GM21526 (cell line): Measurements from ENCODE around the gene CABCOCO1.
A peak's percentile ranks its signal among the peaks of the same experiment; 100 is the strongest.

Experiments
- ATAC-seq: cut with Tn5 transposase; IDR thresholded peaks from one replicate; pipeline ENCODE4 v1.9.1; 2021; ENCODE audit warnings: moderate library complexity; ENCODE audit not compliant: unreplicated experiment, low FRiP score

CABCOCO1 gene

GRCh38 chr10:61752111-61753011, 89.6 kb downstream of the CABCOCO1 start:
- peak; percentile 57 for ATAC-seq

DNA sequence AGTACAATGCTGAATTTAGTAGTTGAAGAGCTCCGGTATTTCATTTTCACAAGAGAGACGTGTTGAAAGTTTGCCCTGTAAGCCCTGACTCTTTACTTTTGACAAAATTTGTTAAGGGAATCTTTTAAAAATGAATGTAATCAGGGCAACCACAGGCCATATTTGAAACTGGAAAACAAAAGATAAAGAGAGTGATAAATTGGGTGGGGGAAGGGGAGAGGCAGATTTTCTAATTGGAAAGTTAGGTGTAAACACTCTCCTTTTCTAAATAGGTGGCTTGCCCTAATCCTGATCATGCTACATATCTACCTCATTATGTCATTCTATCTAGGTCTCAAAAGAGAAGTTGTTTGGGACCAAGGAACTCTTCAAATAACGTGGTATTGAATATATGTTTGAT, 90.7 kb downstream of the CABCOCO1 start:
- no peak for ATAC-seq

- no peak for ATAC-seq
These were observed 92.1 kb downstream of the CABCOCO1 start for GRCh38 chr10:61754587-61755550.

GRCh38 chr10:61757001-61757400, 94.3 kb downstream of the CABCOCO1 start:
- no peak for ATAC-seq

- ATAC-seq: no peak
These were observed 95.0 kb downstream of the CABCOCO1 start for GRCh38 chr10:61757525-61758397.

DNA sequence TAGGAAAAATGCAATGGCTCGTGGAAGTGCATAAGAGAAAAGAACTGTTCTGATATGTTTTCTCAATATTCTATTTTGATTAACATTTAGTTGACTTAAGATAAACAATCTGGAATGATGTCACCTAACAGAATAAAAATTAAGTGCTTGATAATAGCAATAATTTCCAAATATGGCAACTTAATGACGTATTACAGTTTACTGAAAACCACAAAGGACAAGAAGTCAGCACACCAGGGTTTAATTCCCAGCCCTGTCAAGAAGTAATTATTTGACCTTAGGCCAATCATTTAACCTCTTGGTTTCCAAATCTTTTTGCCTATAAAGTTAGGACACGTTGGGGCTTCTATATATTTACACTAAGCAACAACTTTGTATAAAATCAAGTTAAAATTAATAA, 95.7 kb downstream of the CABCOCO1 start:
- ATAC-seq: no peak

DNA sequence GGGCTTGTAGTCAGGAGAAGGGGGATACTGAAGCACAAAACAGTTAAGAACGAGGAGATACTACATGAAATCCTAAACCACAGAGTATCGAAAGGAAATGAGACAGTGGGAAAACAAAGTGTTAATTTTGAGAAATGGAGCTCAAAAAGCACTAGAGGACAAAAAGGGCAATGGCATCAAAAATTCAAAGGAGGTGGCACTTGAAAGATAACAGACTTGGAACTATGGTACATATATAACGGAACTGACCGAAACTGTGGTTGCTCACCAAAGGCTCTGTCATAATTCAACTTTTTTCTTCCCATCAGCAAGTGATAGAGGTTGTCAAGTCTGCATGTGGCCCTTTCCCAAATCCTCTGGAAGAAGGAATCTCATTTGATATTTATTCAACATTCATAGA, 97.0 kb downstream of the CABCOCO1 start:
- no peak for ATAC-seq

DNA sequence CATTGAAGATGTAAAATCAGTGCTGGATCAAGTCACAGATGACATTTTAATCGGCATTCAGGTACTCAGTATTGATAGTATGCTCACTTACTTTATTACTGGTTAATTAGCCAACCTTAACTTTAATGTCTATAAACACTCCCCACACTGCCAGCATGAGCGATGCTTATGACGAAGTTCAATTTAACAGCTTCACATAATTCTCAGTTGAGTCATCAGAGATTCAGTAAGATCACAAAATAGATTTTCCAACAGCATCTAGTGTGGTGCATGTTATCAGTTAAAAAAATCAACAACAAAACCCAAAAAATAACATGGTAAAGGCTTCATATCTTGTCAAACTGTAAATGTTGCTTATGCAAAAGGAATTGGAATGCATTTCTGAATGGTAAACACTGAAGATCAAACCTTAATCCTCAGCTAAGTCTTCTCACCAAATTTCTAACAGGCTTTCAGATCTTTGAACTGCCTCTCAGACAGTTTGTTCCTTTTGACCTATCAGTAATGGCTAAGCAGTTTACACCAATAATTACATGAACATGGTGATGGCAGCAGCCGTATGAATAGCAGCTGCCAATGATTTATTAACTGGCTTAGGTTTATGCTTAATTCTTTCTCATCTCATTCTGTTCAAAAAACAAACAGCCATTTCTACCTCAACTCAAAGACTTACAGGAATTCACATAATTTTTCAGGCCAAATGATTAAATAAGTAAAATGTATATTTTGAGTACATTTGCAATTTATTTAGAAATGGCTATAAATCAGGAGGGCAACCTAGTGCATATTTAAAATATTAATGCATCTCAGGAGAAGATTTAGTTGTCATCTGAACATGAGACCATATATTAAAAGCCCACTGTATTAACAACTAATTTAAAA, 98.5 kb downstream of the CABCOCO1 start:
- ATAC-seq: no peak

DNA sequence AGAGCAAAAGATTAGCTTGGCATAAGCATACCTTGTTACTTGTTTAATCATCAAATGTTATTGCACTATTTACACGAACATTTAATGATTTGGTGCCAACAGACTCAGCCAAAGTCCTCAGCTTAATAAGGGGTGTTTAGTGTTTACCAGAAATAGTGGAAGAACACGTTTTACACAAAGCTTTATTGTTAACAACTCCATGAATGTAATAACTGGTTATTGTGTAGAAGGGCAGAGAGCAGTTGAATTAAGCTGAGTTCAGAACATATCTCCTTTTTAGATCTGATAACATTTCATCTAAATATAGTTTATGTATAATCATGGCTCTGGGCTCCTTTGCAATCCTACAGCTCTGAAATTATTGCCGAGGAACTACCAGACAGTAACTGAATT, 99.1 kb downstream of the CABCOCO1 start:
- ATAC-seq: no peak

- ATAC-seq: no peak
These were observed 101.0 kb downstream of the CABCOCO1 start for GRCh38 chr10:61763778-61764177.

GRCh38 chr10:61764486-61764885, 101.8 kb downstream of the CABCOCO1 start:
- no peak for ATAC-seq

GRCh38 chr10:61765176-61766087, 102.7 kb downstream of the CABCOCO1 start:
- no peak for ATAC-seq

DNA sequence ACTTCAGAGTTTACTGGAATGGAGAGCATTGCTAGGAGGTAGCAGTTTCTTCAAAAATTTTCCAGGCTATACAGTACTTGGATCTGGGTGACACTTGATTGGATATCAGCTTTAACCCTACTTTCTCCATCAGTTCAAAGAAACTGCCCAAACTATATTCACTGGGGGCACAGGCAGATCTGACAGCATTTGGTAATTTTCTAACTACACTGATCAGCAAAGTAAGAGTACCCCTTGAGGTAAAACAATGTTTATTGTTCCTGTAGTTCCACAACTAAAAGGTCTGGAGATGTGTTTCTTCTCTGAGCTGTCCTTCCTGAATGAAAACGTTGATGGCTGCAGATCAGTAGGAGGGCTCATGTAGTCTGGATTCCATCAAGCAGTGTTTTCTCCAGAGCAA, 104.2 kb downstream of the CABCOCO1 start:
- no peak for ATAC-seq

- no peak for ATAC-seq
These were observed 111.3 kb downstream of the CABCOCO1 start for GRCh38 chr10:61774031-61774430.

GRCh38 chr10:61775111-61775510, 112.4 kb downstream of the CABCOCO1 start:
- no peak for ATAC-seq

DNA sequence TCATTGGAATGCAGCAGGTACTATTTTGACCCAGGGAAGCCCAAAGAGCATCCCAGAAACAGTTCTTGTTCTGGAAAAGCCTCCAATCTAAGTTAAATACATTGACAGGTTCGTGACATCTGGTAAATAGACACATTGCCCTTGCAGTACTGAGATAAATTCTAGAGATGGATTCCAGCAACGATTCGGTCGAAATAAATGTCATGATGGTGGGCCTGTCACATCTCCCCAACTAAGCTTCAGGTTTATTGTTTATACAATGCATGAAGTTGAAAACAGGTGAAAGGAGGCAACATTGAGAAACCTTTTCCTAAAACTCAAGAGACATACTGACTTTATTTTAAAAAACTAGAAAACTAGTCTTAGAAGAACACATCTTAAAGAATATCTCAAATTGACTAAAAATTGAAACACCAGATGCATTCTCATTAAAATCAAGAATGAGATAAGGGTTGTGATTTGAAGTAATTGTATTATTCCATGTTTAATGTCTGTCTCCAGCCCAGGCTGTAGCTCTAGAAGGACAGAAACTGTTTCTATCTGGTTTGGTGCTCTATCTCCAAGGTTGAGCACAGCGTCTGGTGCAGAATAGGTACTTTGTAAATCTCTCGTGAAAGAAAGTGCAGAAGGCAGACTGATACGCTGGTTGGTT, 114.0 kb downstream of the CABCOCO1 start:
- ATAC-seq: no peak

DNA sequence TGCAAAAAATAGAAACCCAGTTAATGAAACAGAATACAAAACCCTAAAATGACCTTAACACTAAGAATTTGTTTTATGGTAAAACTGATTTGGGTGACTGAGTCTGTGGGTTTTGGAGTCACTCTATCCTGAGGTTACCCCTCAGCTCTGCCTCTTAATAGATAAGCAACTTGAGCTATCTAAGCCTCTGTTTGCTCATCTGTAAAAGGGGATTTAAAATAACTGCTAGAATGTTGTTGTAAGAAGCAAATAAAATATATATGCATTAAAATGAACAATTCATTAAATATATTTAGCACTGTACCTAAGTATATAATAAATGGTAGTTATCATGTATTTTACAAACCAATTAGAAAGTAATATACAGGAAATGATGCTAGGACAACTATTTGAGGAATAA, 115.4 kb downstream of the CABCOCO1 start:
- no peak for ATAC-seq

- ATAC-seq: no peak
These were observed 116.5 kb downstream of the CABCOCO1 start for GRCh38 chr10:61779276-61779675.
